GM18502 (cell line): ENCODE data around the gene CYP27C1.
"Not testable (repeated sequence)": the region's sequence is repeated elsewhere in the genome, so short reads cannot be mapped to it uniquely, and the experiment has no call there.

Experiments
- ATAC-seq: cut with Tn5 transposase; IDR thresholded peaks from one replicate; pipeline ENCODE4 v1.9.1; 2021; ENCODE audit warnings: mild to moderate bottlenecking; ENCODE audit not compliant: unreplicated experiment, poor library complexity

CYP27C1 gene

DNA sequence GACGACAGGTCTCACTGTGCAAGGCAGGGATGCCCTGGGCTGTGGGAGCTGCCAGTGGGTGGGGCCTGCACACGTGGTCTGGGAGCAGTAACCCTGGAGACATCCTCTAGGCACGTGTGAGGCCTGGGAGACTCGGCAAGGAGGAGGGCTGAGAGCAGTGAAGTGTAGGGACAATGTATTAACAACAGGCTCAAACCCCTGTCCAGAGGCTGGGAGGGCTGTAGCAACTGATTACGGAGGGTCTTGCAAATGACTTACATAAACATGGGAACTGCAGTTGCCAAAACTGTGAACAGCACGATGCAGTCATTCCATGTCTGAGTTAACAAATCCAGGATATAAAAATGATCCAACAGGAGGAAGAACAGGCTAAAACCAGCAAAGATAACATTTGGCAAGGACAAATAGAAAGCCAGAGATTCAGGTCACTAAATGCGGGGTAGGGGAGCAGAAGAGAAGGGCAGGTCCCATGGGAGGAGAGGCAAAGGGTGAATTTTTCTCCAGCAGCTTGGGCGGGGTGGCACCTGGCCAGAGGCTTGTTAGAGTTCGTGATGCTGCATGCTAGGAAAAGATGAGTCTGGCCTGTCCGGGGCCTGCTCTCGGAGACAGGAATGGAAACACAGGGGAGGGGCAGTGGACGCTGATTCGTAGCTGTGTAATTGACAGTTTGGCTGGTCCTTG, 44.9 kb downstream of the CYP27C1 start:
- ATAC-seq = no peak

DNA sequence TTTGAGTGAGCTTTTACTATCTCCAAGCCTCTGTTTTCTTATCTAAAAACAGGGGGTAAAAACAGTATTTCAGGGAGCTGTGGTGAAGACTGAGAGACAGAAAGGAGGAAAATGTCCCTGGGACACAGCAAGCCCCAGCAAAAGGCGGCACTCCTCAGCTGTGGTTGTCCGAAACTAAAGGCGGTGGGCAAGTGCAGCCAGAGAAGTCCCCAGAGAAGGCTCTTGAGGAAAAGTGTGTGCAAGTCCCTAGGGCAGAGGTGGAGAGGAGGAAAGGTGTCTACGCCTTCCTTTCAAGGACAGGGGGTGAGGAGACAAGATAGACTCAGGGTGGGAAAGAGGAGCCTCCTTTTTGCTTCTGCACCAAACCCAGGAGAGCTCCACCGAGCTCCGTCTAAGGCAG, 45.5 kb downstream of the CYP27C1 start:
- no peak for ATAC-seq

DNA sequence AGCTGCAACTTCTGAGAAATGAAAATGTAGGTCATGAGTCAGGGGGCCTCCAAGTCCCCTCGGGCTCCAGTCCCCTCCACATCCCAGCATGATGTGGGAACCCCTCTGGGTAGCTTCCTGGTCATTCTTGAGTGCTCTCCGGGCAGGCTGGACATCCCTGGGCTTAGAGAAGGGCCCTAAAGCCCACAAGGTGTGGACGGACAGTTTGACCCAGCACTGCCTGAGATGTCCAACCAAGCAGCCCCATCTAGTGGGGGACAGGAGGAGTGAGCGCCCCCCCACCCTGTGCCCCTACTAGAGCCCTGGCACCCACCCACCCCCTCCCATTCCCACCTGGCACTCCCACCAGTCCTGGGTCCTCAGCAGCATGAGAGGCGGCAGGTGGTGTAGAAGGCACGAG, 46.0 kb downstream of the CYP27C1 start:
- no peak for ATAC-seq

DNA sequence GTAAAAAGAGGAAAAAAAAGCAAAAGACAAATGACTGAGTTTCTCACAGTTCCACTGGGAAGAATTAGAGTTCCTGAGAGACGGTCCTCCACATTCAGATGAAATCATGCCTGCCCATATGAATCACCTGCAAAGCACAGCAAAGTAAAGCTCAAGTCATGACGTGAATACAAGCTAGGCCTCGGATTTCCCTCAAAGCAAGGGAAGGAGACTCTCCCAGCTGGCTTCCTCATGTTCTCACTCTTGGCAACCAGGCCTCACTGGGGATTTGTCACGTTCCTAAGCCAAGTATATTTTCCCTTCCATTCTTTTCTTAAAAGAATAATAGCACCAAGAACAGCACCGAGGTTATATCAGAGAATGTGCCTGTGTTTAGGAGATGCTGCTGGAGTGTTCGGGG, 47.0 kb downstream of the CYP27C1 start:
- ATAC-seq = no peak

DNA sequence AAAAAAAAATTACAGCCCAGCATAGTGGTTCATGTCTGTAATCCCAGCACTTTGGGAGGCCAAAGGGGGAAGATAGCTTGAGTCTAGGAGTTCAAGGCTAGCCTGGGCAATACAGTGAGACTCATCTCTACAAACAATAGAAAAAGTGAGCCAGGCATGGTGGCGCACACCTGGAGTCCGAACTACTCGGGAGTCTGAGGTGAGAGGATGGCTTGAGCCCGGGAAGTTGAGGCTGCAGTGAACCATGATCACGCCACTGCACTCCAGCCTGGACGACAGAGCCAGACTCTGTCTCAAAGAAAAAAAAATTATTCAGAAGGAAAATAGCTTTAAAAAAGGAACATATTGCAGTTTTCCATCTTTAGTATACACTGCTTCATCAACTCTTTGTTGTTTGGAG, 47.8 kb downstream of the CYP27C1 start:
- ATAC-seq = no peak

DNA sequence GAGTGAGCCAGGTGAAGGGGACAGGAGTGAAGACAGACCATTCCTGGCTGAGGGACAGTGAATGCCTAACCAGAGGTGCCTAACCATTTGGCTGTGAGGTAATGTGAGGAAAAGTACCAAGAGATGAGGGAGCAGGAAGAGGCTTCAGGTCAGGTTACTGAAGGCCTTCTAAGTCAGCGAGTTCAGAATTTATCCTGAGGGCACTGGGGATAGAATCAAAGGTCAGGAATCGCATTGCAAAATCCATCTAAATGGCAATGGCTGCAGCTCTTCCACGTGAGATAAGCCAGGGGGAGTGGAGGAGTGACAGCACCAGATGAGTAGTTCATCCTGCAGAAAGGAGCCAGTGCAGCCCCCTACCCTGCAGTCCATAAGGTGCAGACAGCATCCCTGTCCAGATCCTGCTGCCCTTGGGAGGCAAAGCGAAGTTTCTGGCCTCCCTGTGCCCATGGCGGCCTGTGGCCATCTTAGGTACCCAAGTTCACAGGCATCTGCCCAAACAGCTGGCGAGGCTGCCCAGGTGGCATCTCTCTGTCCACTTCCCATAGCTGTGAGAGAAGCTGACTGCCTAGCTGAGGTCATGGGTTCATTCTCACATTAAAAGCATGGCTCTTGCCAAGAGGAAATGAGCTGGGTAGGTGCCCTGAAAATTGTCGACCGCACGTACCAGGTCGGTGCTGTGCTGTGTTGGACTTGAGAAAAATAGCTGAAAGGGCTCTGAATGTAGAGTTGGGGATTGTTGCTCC, 49.5 kb downstream of the CYP27C1 start:
- no peak for ATAC-seq

DNA sequence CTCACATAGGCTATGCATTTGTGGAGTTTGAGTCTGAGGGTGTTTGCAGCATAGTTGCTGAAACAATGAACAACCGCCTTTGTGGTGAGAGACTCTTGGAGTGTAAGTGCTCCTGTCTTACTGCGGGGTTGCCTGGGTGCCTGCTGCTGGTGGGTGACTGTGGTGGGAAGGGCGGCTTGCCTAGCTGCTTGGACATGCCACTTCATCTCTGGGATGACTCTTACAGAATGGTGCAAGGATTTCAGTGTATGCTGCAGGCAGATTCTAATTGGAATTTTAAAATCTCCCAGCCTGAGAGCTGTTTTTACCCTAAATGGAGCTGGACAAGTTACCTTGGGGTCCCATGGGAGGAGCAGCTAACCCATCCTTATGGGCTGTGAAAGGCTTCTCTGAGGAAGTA, 50.1 kb downstream of the CYP27C1 start:
- no peak for ATAC-seq

DNA sequence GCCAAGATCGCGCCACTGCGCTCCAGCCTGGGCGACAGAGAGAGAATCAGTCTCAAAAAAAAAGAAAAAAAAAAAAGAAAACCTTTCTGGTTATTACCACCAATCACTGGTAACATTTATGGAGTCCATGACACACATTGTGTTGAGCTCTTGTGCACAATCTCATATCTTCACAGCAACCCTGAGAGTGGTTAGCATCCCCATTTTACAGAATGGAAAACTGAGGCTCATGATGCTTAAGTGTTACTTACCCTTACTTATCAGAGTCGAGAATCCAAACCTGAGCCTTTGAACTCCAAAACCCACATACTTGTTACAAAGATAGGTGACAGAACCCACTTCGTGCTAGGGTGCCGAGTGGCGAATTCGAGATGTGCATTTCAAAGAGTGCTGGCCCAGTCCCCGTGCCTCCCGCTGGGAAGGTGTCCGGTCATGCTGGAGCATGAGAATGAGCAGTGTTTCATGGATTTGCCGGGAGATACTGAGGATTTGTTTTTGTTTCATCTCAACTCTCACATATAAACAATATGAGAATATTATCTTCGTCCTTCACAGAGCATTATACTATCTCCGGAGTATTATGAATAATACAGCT, 50.9 kb downstream of the CYP27C1 start:
- ATAC-seq = no peak

DNA sequence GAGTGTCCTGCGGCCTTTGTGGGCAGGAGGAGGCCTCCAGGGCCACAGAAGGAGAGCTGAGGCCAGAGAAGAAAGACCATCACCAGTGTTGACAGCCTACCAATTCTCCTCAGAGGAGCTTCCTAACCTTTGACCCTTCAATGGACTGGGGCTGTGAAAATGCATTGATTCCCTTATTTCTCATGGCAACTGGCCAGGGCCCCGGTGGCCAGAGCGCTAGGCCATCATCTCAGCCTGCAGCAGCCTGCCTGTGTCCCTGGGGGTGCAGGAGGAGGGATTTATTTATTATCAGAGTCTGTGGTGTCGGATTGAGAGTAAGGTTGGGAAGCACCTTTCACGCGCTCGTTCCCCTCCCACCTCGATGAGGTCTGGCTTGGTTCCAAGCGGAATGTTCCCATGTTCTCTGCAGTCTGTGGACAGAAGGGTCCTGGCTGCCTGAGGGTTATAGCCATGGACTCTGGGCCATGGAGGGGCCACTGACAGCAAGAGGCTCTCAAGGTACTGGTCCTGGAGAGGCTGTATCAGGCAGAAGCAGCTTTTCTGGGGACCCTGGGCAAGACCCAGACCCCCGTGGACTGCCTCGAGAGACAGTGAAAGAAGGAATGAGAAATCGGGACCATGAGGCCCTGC, 53.8 kb downstream of the CYP27C1 start:
- no peak for ATAC-seq

DNA sequence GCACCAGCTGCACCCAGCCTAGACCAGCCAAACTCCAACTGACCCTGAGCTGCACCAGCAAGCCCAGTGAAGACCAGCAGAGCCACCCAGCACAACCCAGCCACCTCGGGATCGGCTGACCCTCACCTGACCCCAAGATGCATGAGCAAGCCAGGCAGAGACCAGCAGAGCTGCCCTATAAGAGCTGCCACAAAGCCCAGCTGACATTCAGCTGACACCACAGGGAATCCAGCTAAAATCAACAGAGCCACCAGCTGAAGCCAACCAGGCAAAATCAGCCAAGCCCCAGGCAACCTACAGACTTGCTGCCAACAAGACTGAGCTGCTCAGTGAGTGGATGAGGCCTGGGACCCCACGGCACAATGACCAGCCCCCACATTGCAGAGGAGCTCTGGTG, 54.6 kb downstream of the CYP27C1 start:
- ATAC-seq = no peak

DNA sequence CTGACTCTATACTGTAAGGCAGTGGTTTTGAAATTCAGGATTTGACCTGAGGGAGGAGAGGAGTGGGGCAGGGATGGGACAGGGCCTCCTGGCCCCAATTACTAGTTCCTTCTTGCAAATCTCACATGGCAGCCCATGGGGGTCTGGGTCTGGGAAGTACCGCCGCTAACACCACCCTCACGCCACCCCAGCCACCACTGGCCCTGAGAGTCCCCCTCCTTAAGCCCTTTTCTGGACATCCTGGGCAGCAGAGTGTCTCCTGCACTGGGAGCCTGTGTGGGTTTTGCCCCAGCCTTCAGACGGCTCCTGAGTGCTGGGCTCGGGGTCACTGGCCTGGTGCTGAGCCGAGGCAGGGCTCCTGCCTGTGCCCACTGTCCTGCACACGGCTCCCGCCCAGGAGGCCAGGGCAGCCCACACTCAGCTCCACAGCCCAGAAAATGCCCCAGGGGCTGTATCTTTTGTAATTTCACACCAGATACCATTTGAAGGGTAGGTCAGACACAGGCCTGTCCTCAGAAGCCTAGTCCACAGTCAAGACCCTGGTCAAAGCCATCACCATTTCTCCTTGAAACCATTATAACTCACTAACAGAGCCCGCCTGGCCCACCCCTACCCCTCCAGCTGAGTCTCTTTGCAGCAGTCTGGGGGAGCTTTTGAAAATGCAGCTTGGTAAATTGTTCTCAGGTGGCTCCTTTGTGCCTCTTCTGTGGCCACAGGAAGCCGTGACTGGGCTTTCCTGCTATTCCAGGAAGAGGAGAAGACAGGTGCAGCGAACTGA, 55.1 kb downstream of the CYP27C1 start:
- ATAC-seq = no peak

DNA sequence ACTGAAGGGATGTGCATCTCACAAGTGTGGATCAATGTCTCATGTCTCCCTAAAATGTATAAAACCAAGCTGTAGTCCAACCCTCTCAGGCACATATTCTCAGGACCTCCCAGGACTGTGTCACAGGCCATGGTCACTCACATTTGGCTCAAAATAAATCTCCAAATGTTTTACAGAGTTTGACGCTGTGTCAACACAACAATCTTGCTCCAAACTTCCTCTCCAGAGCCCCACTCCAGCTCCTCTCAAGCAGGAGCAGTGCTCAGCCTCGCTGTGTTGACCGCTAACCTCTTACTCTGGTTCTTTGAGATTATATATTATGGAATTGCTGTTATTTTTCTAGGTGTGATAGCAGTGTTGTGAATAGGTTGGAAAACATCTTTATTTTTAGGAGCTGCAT, 56.2 kb downstream of the CYP27C1 start:
- ATAC-seq = no peak

DNA sequence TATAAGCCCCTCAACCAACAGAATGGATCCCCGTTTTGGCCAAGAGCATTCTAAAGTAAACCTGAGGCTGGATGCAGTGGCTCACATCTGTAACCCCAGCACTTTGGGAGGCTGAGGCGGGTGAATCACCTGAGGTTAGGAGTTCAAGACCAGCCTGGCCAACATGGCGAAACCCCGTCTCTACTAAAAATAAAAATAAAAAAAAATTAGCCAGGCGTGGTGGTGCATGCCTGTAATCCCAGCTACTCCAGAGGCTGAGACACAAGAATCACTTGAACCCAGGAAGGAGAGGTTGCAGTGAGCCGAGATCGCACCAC, 57.1 kb downstream of the CYP27C1 start:
- not testable (repeated sequence) for ATAC-seq

DNA sequence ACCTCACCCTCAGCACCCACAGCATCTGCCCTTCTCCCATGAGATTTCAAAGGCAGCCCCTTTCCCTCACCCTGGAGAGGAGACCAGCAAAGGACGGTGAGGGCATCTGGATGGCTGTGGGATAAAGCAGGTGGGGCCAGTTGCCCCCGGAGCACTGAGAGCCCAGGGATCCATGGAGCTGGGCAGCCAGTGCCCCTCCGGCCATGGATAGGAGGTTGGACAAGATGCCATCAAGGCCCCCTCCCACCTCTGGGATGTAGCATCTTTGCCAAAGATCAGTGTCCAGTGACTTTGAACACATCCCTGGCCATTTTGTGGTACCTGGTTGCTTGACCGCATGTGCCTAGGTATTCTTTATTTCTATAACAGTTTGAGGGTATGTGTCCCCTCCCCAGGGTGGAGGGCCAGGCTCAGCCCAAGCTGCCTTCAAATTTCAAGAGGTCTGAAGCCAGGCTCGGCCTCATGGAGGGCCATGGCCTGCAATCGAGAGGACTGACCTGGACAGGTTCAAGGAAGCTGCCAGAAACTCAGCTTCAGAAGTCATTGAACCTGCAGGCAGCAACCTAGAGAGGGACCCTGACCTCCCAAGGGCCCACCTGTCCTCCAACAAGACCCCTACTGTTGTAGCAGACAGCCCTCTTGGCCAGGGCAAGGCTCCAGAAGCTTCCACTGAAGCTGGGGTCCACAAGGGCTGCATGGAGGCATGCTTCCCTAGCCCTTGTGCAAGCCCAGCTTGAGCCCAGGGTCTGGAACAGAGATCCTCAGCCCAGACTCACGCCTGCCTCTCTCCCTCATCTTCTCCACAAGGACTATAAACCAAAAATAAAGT, 57.6 kb downstream of the CYP27C1 start:
- no peak for ATAC-seq

DNA sequence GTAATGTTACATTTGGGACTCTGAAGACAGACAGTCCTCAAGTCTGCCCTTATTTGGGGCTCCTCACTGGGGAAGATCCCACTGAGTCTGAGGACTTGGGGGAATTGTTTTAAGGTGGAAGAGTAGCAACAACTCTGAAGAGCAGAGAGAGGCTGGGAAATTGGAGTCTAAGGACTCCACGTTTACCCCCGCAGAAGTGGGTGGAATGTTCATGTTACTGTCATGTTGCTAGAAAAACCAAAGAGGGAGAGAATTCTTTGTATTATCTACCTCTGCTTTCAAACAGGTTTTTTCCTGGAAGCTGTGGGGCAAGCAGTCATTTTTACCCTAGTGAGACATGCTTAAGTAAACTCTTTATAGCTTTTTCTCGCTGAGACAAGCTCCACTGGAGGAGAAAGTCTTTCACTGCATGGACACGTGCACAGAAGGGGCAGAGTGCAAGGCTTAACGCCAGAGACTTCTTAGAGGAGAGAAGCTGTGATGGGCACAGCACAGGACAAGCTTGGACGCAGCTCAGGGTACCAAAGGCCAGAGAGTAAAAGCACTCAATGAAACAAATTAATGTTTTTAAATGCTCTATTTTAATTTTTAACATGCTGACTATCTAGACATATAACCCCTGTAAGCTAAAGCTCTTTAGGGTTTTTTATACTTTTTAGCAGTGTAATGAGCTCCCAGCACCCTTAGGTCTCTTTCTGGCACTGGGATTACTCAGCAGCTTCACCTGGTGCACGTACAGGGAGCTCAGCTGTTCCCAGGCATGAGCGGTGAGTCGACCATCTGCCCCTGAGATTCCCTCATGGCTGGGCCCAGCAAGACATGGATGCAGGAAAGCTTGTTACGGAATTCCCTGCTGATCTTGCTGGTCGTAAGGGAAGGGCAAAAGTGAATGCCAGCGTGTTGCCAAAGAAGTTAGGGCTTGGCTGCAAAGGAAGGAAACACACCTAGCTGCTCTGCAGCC, 58.6 kb downstream of the CYP27C1 start:
- ATAC-seq = no peak

DNA sequence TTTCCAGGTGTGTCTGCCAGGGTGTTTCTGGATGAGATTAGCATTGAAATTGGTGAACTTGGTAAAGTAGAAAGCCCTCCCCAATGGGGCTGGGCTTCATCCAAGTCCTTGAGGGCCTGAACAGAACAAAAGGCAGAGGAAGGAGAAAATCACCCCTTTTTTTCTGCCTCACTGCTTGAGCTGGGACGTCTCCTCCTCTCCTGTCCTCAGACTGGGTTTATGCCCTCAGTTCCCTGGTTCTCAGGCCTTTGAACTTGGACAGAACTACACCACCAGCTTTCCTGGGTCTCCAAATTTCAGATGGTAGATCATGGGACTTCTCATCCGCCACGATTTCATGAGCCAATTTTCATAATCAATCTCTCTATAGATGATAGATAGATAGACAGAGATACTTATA, 59.4 kb downstream of the CYP27C1 start:
- no peak for ATAC-seq

DNA sequence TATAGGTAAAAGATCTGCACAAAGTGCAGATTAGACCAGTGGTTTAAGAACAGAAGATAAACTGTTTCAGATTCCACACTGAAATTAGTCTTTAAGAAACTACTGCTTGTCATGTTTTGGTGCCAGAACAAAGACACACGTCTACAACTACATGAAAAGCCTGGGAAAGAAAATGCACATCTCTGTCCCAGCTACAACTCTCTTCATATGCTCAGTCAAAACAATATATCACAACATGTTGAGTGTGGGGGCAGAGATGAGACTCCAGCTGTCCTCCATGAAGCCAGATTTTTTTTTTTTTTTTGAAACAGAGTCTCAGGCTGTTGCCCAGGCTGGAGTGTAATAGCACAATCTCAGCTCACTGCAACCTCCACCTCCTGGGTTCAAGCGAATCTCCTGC, 60.6 kb downstream of the CYP27C1 start:
- ATAC-seq = no peak

DNA sequence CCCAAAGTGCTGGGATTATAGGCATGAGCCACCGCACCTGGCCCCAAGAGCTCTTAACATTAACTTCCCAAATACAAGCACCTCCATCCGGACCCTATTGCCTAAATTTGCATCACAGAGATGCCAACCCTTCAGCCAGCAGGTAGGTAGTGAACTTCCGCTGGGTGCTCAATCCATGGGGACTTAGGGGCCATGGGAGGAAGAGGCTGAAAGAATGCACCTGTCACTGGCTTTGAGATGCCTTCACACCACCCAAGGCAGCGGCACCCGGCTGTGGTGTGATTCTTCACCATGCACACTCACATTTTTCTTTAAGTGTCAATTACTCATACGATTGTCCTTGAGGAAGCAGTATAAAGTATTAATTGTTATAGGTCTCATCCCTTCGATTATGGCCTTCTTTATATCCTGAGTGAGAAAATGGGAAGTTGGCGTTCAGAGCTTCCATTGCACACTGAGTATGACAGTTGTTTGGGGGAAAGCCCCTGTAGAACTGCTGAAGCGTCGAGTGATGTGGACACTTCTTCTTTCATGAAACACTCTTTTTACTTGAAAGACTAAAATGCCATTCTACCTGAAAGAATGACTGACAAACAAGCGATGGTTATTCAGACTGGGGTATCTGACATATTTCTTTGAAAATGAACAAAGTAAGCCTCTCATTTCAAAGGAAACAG, 61.3 kb downstream of the CYP27C1 start:
- ATAC-seq = peak; percentile 68
